Rectal smooth muscle tissue (tissue), 1 donor: ENCODE measurements around the gene ABHD17C.

Experiments used
- H3K27ac ChIP-seq: one replicate; pipeline ENCODE4 v1.7.0; 2013; ENCODE audit warnings: low read depth, low read length, inconsistent platforms
- H3K27me3 ChIP-seq: one replicate; pipeline ENCODE4 v1.7.0; 2013; ENCODE audit warnings: low read length; ENCODE audit not compliant: control insufficient read depth, insufficient read depth
- H3K36me3 ChIP-seq: one replicate; pipeline ENCODE4 v1.7.0; 2013; ENCODE audit warnings: low read length; ENCODE audit not compliant: control insufficient read depth, insufficient read depth
- H3K4me1 ChIP-seq: one replicate; pipeline ENCODE4 v1.7.0; 2013; ENCODE audit warnings: low read length; ENCODE audit not compliant: control insufficient read depth, insufficient read depth
- H3K4me3 ChIP-seq: one replicate; pipeline ENCODE4 v1.7.0; 2013; ENCODE audit warnings: low read length
- H3K9ac ChIP-seq: one replicate; pipeline ENCODE4 v1.7.0; 2013; ENCODE audit warnings: low read length

The ABHD17C gene

DNA sequence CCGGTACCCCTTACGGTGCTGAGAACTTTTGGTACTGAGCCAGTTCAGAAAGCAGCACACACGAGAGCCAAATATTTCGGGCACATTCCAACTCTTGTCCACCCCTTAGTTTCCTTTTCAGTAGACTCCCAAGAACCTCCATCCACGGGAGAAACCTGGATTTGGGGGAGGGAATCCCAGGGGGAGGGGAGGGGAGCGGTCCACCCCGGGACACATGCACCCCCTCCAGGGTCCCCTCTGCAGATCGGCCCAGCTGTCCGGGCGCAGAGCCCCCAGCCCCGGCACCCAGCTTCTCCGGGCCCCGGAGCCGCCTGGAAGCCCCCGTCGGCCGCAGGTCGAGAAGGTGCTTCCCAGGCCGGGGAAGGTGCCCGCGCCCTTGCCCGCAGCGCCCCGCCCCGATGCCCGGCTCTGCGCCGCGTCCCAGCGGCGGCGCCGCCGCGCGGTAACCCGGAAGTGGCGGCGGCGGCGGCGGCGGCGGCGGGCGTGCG, 455 bp upstream of the ABHD17C start:
- Histone ChIP-seq H3K27ac (peak overlapping the region; percentile 64), H3K4me3 (peak overlapping the region; percentile 76), H3K9ac (no peak overlapping the region), H3K4me1 (peaks cover 8% of the 10 kb centered on the region), H3K27me3 (no peaks in the 10 kb centered on the region), H3K36me3 (no peaks in the 10 kb centered on the region)

DNA sequence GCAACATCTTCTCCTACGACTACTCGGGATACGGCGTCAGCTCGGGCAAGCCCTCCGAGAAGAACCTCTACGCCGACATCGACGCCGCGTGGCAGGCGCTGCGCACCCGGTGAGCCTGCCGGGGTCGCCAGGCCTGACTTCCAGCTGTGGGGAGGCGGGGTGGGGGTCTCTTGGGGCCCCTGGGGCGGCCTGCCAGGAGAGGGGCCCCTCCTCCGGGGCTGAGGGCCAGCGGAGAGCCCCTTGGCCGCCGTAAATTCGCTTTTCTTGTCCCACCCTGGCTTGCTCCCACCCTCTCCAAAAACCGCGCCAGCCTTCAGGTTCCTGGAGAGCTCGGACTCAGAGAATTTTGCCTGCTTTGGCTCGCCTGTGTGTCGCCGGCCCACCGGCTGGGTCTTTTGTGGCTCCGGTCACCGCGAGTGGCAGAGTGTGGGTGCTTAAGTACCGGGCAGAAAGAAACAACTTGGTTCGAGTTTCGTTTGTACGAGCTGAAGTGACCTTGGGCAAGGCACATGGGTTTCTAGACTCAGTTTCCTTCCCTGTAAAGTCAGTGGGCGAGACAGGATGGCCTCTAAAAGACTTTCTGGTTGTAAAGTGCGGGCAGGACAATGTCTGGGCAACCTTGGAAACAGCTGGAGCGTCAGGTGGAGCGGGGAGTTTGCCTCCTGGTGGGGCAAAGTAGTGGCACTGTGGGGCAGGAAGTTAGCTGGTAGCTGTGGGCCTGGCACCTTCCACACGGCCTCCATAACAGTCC, 976 bp downstream of the ABHD17C start:
- Histone ChIP-seq H3K27ac (peak overlapping the region; percentile 46), H3K36me3 (no peaks in the 10 kb centered on the region), H3K4me1 (peaks cover 8% of the 10 kb centered on the region), H3K4me3 (peak overlapping the region; percentile 88), H3K27me3 (no peaks in the 10 kb centered on the region), H3K9ac (peak overlapping the region; percentile 66)

DNA sequence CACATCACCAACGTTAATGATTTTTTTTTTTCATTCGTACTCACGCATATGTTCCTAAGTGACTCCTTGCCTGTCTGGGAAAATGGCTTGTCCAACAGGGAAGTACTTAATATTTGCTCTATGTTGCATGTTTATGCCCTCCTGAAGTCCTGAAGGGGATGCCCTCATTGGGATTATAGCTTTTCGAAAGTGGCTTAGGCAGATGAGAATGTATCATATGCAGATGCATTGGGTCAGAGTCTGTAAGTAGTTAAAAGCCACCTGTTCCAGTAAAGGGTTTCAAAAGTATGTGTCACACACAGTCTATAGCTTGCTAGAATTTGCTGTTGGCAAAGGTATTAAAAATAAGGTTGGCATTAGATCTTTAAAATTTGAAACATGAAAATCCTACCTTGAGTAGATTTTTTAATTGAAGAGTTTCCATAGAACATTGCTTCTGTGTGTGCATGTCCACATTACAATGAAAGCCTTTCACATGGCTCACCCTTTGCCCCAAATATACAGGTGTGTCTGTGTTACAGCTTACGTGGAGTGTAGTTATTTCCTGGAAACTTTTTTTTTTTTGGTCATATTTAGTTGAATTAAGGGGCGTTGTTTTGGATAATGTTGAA, 2.1 kb downstream of the ABHD17C start:
- Histone ChIP-seq H3K4me1 (peaks cover 14% of the 10 kb centered on the region), H3K9ac (no peak overlapping the region), H3K4me3 (peak overlapping the region; percentile 88), H3K27ac (no peak overlapping the region), H3K27me3 (no peaks in the 10 kb centered on the region), H3K36me3 (no peaks in the 10 kb centered on the region)

DNA sequence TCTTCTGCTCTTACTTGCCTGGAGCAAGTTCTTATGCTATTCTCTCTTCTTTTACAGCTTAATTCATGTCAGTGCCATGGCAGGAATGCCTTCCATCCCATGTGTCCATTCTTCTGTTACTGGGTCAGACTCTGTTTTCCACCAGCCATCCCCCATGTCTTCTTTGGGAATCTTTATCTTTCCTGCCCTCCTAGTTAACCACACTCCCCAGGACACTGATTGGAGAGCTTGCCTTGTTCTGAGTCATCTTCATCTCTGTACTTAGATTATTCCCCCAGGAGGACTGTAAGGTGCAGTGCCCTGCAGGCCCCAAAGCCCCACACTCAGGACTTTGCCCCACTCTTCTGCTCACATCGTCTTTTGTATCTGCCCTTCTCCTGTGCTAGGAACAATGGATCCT, 3.6 kb downstream of the ABHD17C start:
- no peaks in the 10 kb centered on the region for H3K27me3 ChIP-seq
- peak overlapping the region; percentile 7 for H3K4me3 ChIP-seq
- H3K9ac ChIP-seq, result no peak overlapping the region
- no peaks in the 10 kb centered on the region for H3K36me3 ChIP-seq
- no peak overlapping the region for H3K27ac ChIP-seq
- peaks cover 20% of the 10 kb centered on the region for H3K4me1 ChIP-seq

DNA sequence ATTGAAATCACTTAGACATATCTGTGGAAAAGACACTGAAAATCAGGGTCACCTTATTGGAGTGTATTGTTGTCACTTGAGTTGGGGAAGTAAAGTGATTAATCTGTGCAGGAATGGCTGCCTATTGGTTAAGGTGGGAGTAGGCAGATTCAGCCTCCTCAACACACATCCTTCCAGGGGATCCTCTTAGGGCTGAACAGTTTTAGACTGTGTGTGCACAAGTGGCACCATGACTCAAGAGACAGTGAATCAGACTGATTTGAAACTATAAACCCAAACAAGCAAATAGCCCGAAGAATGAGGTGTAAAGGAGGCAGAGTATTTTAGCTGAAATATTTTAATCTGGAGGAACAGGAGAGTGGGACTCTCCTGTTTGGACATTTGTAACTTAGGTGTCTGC, 4.9 kb downstream of the ABHD17C start:
- Histone ChIP-seq H3K9ac (no peak overlapping the region), H3K27ac (no peak overlapping the region), H3K4me3 (no peak overlapping the region), H3K4me1 (peaks cover 22% of the 10 kb centered on the region), H3K27me3 (no peaks in the 10 kb centered on the region), H3K36me3 (no peaks in the 10 kb centered on the region)

DNA sequence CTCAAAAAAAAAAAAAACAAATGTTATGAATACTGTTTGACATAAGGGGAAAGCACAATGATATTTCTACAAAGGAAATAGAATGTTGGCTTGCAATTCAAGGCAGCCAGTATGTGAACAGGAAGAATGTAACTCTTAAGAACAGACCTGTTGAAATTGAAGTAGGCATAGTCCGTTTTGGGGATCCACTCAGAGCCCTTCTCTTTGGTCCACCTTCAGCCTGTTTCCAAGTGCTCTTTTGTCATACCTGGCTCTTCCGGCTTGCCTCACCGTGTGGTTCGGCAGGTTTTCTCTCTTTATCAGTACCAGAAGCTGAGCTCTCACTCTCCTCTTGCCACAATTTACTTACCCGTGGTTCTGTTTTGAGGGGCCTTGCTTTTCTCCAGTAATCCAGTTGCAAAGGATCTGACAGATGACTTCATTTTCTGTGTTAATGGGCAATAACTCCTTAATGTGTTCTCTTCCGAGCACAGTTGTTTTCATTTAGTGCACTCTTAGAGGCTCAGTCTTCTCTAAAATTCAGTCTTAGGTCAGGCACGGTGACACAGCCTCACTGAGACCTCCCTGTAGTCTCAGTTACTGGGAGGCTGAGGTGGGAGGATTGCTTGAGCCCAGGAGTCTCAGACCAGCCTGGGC, 6.7 kb downstream of the ABHD17C start:
- H3K9ac ChIP-seq, result no peak overlapping the region
- peak overlapping the region; percentile 68 for H3K27ac ChIP-seq
- no peak overlapping the region for H3K4me3 ChIP-seq
- no peaks in the 10 kb centered on the region for H3K27me3 ChIP-seq
- H3K36me3 ChIP-seq, result no peaks in the 10 kb centered on the region
- H3K4me1 ChIP-seq, result peaks cover 17% of the 10 kb centered on the region

DNA sequence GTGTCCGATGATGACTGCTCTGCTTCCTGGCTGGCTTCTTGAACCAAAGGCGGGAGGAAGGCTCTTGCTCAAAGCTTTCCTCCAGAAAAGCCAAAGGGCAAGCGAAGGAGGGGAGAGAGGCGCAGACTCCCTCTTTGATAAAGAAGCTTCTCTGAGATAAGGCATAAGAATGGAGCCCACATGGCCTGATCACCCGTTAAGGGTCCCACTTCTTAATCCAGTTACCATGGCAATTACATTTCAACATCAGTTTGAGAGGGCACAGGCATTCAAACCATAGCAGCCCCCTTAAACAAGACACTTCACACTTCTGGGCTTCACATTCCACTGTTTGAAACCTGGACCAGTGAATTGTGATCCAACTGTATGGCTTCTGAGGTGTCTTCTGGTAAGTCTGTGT, 8.0 kb downstream of the ABHD17C start:
- peak overlapping the region; percentile 68 for H3K27ac ChIP-seq
- no peaks in the 10 kb centered on the region for H3K27me3 ChIP-seq
- H3K9ac ChIP-seq, result no peak overlapping the region
- H3K36me3 ChIP-seq, result no peaks in the 10 kb centered on the region
- H3K4me1 ChIP-seq, result peaks cover 14% of the 10 kb centered on the region
- no peak overlapping the region for H3K4me3 ChIP-seq

DNA sequence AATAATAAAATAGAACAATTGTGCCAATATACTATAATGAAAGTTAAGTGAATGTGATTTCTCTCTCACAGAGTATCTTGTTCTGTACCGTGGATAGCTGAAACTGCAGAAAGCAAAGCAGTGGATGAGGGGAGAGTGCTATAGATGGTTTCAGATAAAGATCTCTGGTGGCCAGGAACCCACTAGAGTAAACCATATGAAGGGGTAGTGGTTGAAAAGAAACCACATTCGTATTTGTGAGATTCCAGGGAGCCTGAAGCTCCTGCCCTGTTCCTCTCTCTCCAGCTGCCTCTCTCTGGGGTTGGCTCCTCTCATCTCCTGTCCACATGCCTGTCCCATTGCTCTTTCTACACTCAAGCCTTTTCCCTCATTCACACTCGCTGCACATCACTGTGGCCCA, 8.9 kb downstream of the ABHD17C start:
- Histone ChIP-seq H3K27ac (no peak overlapping the region), H3K9ac (peak overlapping the region; percentile 11), H3K36me3 (no peaks in the 10 kb centered on the region), H3K4me1 (peaks cover 14% of the 10 kb centered on the region), H3K4me3 (no peak overlapping the region), H3K27me3 (no peaks in the 10 kb centered on the region)

DNA sequence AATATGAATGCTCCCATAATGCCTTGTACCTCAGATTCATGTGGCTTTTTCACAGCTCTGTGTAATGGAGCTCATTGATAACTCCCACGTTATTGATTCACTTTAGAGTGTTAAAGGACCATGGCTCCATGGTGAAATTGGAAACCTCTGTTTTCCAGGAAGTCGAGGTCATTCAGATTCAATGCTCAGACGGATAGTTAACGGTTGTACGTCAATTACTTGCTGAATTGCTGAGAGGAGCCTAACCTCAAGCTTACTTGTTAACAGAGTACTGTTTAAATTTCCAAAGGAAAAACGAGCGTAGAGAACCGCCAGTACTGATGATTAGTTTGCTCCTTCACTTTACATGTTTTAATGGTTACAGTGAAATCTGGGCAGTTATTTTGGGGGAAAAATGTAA, 11.1 kb downstream of the ABHD17C start:
- Histone ChIP-seq H3K27ac (no peak overlapping the region), H3K4me1 (peaks cover 14% of the 10 kb centered on the region), H3K9ac (no peak overlapping the region), H3K36me3 (no peaks in the 10 kb centered on the region), H3K4me3 (no peak overlapping the region), H3K27me3 (no peaks in the 10 kb centered on the region)

DNA sequence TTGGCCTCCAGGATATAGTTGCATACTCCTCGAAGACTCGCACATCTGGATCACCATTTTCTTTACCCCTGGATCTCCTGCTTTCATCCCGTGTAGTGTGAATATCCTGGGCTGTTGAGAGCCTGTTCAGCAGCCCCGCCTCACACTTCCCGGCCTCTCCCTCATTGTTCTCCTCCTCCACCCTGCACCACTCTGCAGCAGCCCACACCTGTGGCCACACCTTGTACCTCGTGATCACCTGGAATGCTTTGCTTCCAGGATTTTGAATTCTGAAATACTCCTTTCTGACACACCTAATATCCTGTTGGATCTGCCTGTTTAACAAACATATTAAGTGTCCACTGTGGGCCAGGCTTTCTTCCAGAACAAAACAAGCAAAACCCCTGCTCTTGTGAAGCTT, 14.4 kb downstream of the ABHD17C start:
- H3K9ac ChIP-seq, result no peak overlapping the region
- no peaks in the 10 kb centered on the region for H3K36me3 ChIP-seq
- no peak overlapping the region for H3K27ac ChIP-seq
- H3K27me3 ChIP-seq, result no peaks in the 10 kb centered on the region
- no peaks in the 10 kb centered on the region for H3K4me1 ChIP-seq
- no peak overlapping the region for H3K4me3 ChIP-seq

DNA sequence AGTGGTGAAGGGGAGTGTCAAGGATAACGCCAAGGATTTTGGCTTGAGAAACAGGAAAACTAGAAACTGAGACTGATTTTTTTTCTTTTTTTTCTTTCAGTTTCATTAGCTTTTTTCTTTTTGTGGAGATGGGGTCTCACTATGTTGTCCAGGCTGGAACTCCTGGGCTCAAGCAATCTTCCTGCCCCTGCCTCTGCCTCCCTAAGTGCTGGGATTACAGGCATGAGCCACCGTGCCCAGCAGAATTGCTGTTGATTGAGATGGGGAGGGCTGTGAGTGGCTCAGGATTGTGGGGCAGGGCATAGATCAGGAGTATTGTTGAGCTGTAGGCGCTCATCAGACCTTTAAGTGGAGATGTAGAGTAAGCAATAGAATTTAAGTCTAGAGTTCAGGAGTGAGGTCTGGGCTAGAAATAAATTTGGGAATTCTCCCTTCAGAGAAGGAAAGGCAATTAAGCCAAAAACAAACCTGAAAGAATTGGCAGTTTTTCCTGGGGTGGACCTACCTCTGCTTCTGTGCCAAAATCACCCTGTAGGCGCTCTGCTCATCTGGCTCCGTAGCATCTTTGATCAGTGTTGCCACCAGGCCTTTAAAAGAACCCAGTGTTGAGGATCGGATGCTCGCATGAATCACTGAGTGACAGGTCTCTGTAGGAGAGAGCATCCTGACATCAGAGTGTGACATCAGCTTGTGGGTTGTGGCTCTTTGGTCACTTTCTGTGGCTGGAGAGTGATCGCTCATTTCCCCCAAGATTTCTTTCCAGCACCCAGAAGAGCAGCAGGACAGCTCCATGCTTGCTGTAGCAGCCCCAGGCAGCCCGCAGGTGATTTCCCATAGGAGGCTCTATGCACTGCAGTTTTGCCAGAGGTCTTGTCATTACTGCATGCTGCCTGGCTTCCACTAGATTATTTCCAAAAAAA, 15.8 kb downstream of the ABHD17C start:
- no peak overlapping the region for H3K4me3 ChIP-seq
- no peaks in the 10 kb centered on the region for H3K36me3 ChIP-seq
- H3K4me1 ChIP-seq, result no peaks in the 10 kb centered on the region
- no peak overlapping the region for H3K27ac ChIP-seq
- H3K9ac ChIP-seq, result no peak overlapping the region
- no peaks in the 10 kb centered on the region for H3K27me3 ChIP-seq

DNA sequence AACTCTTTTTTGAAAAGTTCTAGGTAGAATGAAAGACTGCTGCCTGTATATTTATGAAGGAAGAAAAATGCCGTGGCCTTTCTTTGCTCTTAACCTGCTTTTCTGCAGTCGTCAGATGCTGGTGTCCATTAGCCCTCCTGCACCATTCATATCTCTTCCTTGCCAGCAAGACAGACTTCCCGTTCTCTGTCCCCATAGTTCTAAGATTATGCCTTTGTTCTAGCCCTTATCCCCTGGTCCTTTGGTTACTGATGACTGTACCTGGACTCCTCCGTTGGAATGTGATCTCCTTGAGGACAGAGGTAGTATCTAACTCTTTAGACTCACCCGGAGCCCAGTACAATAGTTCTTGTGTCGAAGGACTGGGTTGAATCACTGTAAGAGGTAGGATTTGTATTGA, 16.8 kb downstream of the ABHD17C start:
- Histone ChIP-seq H3K27ac (no peak overlapping the region), H3K4me3 (no peak overlapping the region), H3K4me1 (no peaks in the 10 kb centered on the region), H3K27me3 (no peaks in the 10 kb centered on the region), H3K36me3 (no peaks in the 10 kb centered on the region), H3K9ac (no peak overlapping the region)
